Neural progenitor cell (in vitro differentiated cells): ENCODE measurements around the gene ST6GAL1.

Experiments used
- EZH2 ChIP-seq: fragments of 200-600 bp; sonication (generic); IDR thresholded peaks from 2 replicates; pipeline ENCODE4 v1.6.1; 2017; ENCODE audit warnings: antibody characterized with exemption, mild to moderate bottlenecking, moderate library complexity
- EZH2phosphoT487 ChIP-seq: fragments of 200-600 bp; sonication (generic); IDR thresholded peaks from 2 replicates; pipeline ENCODE4 v1.6.1; 2017; ENCODE audit warnings: antibody characterized with exemption
- TF ChIP-seq, protein P1 (sequence below): fragments of 200-600 bp; sonication (generic); IDR thresholded peaks from 2 replicates; pipeline ENCODE4 v1.5.1; 2017; ENCODE audit warnings: antibody characterized with exemption, mild to moderate bottlenecking

DNA sequence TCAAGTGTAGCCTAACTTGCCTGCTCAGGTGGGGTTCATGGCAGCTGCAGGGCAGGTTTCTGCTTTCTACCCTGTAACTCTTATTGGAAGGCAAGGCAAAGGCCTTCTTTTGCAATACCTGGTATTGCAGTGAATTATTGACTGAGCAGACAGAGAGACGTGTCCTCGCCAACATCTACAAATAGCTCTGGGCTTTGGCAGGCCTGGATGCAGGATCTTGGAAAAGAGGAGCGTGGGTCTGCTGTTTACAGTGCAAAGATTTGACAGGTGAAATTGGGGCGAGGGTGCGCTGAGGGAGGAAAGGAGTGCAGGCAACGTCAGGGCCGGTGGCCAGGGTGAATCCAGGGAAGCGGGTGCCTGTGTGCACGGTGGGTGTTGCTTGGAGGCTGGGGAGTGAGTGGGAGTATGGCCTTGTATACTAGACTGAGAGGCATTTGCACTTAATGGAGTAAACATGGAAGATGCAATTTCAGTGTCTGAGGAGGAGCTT is 44.5 kb downstream of the ST6GAL1 start:
- TF ChIP-seq, protein P1, sequence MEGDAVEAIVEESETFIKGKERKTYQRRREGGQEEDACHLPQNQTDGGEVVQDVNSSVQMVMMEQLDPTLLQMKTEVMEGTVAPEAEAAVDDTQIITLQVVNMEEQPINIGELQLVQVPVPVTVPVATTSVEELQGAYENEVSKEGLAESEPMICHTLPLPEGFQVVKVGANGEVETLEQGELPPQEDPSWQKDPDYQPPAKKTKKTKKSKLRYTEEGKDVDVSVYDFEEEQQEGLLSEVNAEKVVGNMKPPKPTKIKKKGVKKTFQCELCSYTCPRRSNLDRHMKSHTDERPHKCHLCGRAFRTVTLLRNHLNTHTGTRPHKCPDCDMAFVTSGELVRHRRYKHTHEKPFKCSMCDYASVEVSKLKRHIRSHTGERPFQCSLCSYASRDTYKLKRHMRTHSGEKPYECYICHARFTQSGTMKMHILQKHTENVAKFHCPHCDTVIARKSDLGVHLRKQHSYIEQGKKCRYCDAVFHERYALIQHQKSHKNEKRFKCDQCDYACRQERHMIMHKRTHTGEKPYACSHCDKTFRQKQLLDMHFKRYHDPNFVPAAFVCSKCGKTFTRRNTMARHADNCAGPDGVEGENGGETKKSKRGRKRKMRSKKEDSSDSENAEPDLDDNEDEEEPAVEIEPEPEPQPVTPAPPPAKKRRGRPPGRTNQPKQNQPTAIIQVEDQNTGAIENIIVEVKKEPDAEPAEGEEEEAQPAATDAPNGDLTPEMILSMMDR = no peak
- TF ChIP-seq EZH2 = no peak
- TF ChIP-seq EZH2phosphoT487 = no peak
